G401.6 (cell line): Measurements from ENCODE around the gene CUZD1.
"Not testable (repeated sequence)": the region's sequence is repeated elsewhere in the genome, so short reads cannot be mapped to it uniquely, and the experiment has no call there.

Source experiments
- FAIRE-seq: peaks from 2 replicates; lab custom pipeline; 2012; peaks lifted over from hg19 to GRCh38; lab: Jason Lieb, UNC

Gene CUZD1, protein sequence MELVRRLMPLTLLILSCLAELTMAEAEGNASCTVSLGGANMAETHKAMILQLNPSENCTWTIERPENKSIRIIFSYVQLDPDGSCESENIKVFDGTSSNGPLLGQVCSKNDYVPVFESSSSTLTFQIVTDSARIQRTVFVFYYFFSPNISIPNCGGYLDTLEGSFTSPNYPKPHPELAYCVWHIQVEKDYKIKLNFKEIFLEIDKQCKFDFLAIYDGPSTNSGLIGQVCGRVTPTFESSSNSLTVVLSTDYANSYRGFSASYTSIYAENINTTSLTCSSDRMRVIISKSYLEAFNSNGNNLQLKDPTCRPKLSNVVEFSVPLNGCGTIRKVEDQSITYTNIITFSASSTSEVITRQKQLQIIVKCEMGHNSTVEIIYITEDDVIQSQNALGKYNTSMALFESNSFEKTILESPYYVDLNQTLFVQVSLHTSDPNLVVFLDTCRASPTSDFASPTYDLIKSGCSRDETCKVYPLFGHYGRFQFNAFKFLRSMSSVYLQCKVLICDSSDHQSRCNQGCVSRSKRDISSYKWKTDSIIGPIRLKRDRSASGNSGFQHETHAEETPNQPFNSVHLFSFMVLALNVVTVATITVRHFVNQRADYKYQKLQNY

DNA sequence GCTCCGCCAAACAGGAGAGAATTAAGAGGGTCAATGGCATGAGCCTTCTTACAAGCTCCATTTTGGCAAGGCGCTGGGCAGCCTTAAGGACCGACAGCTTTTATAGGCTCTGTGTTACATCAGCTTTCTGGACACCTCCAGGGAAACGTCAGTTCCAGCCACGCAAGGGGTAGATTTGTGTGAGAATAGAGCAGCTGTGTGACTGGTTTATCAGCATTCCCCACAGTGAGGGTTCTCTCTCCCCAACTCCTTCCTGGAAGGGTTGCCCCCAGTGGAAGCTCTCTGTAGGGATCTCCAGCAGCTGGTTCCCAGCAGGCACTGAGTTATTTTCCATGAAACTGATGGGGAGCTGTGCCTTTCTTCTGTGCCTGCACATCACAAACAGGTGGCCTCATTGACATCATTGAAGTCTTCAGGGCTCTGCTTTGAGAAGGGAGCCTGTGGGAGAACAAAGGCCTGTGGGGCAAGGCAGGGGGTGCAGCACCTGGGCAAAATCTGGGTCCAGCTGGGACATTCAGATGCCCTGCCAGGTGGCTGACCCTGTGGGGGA is at the start of gene CUZD1:
Gene CUZD1 (minus strand): TSS at position 75 of the 550 bp plus-strand sequence. CDS start 14 bp downstream, at position 61.
- FAIRE-seq: no peak

DNA sequence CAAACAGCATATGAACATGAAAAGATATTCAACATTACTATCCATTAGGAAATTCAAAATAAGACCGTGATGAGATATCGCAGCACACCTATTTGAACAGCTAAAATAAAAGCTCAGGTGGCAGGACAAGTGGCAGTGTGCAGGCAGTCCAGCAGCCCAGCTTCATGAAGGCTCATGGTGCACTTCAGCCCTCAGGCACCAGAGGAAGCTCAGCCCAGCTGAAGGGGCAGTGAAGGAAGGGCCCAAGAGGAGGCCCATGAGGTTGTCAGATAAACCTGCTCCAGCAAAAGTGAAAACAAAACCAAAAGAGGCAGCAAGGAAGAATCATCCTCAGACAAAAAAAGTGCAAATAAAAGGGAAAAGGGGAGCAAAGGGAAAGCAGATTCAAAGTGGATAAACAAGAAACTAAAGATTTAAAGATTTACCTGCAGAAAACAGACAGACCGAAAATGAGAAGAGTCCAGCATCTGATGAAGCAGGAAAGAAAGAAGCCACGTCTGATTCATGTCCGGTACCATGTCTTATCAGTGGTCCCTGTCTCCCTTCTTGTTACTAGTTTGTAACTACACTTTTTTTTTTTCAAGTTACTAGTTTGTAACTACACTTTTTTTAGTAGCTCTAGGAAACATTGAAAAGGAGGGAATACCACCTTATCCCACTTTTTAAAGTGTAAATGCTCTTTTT is 48.7 kb upstream of the CUZD1 start:
- no peak for FAIRE-seq

DNA sequence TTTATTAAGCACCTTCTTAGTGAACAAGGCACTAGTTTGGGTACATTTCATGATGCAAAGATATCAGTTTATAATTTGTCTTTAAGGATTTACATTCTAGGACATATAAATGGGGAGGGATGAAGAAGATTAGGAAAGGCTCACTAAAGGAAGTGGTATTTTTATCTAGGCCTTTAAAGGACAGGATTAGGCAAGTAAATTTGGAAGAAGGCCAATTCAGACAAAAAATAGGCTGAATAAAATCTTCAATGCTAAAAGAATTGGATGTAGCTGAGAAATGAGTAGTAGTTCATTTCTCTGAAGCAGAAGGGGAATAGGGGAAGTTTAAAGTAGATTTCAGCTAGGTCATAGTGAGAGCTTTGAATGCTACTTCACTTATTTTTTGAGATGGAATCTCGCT is 38.5 kb upstream of the CUZD1 start:
- FAIRE-seq: no peak

DNA sequence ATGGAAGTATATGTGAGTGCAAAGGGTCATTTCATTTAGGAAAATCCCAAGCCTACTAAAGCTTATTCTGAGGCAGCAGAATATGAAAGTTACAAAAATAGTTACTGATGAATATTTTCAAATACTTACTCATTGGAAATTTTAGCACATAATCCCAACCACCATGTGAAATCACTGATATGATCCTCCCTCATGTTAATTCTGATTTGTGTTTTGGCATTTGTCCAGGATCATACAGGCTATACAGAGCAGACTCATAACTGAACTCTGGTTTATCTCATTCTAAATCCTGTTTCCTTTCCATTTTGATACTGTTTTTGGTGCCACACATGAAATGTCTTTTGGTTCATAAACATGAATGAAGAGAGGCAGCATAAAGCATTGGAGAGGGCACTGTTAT is 37.1 kb upstream of the CUZD1 start:
- no peak for FAIRE-seq

DNA sequence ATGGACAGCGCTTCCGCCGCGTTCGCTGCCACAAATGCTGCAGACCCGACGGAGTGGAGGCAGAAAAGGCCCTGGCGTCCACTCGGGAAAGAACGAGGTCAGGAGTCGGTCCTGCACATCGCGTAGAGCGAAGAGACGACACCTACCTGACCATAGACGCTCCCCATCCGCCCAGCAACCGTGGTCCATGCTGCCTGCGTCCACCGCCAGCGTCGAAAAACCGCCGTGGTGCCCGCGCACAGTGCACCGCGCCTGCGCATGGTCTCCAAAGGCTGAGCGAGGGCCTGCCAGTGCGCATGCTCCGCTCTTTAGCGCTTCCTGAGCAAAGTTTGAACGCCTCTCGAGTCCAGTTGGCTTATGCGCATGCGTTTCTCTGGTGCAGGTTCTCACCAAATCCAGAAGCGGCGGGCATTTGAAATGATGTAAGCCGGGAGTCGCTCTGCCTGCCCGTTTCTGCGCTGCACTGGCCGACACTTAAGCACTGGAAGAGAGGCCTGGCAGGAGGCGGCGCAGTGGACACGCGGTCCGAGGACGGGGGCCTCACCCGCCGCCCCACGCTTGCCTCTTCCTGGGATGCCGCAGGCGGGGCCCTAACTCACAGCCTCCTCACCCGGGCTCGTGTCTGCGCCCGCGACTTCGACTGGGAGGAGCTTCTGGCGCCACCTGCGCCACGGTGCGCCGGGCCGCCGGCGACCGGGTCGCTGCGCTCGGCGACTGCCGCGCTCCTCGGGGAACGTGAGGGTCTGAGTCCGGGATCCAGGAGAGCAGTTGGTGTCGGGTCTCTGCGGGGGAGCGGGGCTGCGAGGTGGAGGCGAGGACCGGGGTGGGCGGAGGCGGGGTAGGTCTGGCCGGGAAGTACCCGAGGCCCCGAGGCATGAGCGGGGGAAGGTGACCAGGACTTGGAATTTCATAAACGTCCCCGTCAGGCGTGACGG is 33.9 kb upstream of the CUZD1 start, which contains the start of gene FAM24B:
Gene FAM24B (minus strand): TSS at position 243 of the 935 bp plus-strand sequence. CDS start 29,066 bp downstream, outside the sequence.
- FAIRE-seq: peak; percentile 92

DNA sequence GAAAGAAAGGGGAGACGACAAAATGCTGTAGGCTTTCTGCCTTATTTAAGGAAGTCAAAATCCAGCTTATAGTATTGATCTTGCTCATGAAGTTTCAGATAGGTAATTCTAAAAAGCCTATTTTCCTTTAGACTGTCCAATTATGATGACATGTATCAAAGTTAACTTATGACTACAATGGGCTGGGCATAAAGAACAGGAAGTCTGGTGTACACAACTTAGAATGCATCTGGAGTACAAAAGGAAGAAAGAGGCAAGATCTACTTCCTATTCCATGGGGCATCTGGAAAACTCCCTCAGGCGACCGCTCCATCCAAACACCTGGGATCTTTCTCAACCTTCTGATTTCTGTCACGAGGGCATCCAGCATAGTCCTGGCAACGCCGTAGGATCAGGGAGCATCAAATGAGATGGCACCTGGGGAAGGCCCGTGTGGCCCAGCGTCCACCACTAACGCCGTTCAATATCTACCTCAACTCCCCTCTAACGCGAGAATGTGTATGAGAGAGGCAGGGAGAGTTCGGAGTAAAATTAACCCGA is 33.2 kb upstream of the CUZD1 start:
- no peak for FAIRE-seq

DNA sequence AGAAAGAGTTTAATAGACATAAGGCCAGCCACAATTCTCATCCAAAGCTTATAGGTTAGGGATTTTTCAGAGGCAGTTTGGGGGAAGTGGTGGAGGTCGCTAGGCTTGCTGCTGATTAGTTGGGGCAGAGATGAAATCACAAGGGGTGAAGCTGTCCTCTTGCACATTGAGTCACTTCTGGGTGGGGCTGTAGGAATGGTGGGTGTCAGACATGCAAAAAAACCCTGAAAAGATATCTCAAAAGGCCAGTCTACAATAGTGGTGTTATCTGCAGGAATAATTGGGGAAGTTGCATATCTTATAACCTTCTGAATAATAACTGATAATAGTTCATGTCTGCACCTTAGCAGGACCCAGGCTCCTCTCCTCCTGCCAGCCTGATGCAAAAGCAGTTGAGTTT is 31.6 kb upstream of the CUZD1 start:
- no peak for FAIRE-seq

DNA sequence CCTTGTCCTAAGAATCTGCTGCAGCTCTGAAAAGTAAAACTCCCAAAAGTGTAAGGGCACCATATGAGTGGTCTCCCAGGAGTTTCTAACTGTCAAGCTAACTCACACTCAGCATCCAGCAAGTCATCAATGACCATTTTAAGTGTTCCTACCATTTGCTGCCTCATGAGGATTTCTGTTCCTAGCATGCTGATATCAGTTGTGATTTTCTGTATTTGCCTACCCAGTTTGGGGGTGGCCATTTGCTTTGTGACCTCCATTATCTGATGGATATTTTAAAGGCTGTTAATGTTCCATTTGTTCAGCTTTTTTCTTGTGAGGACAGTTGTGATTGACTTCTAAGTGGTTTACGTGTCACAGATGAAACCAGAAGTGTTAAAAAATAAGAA is 30.8 kb upstream of the CUZD1 start:
- FAIRE-seq: no peak

DNA sequence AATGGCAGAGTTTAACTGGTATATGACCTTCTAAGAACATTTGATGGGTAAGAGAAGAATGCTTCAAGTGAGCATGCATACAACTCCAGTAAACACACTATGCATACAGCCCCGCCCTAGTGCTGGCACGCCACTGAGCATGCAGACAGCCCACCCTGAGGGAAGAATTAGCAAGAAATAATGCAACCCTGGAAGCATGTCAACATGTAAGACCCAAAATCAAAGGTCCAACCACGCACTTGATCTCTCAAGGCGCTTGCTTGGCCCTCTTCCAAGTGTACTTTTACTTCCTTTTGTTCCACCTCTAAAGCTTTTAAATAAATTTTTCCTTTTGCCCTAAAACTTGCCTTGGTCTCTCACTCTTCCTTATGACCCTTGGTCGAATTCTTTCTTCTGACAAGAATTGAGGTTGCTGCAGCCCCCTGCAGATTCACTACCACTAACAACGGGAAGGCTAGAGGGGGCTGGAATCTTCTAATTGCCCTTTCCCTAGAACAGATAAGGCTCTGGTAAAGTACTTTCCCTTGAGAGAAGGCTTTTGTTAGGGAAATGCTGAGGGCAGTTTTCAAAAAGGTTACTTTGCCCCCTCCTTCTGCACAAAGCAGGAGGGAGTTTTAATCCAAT is 30.3 kb upstream of the CUZD1 start:
- FAIRE-seq: no peak

DNA sequence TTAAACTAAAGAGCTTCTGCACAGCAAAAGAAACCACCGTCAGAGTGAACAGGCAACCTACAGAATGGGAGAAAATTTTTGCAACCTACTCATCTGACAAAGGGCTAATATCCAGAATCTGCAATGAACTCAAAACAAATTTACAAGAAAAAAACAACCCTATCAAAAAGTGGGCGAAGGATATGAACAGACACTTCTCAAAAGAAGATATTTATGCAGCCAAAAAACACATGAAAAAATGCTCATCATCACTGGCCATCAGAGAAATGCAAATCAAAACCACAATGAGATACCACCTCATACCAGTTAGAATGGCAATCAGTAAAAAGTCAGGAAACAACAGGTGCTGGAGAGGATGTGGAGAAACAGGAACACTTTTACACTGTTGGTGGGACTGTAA is 26.3 kb upstream of the CUZD1 start:
- not testable (repeated sequence) for FAIRE-seq

DNA sequence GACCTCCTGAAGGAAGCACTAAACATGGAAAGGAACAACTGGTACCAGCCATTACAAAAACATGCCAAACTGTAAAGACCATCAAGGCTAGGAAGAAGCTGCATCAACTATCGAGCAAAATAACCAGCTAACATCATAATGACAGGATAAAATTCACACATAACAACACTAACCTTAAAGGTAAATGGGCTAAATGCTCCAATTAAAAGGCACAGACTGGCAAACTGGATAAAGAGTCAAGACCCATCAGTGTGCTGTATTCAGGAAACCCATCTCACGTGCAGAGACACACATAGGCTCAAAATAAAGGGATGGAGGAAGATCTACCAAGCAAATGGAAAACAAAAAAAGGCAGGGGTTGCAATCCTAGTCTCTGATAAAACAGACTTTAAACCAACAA is 23.1 kb upstream of the CUZD1 start:
- not testable (repeated sequence) for FAIRE-seq

DNA sequence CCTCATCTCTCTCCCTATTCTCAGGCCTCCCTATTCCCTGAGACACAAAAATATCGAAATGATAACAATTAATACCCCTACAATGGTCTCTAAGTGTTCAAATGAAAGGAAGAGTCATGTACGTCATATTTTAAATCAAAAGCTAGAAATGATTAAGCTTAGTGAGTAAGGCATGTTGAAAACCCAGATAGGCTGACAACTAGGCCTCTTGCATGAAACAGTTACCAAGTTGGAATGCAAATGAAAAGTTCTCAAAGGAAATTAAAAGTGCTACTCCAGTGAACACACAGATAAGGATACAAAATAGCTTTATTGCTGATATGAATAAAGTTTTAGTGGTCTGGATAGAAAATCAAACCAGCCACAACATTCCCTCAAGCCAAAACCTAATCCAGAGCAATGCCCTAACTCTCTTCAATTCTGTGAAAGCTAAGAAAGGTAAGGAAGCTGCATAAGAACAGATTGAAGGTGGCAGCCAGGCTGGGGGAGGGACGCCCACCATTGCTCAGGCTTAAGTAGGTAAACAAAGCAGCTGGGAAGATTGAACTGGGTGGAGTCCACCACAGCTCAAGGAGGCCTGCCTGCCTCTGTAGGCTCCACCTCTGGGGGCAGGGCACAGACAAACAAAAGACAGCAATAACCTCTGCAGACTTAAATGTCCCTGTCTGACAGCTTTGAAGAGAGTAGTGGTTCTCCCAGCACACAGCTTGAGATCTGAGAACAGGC is 21.3 kb upstream of the CUZD1 start:
- FAIRE-seq: not testable (repeated sequence)

DNA sequence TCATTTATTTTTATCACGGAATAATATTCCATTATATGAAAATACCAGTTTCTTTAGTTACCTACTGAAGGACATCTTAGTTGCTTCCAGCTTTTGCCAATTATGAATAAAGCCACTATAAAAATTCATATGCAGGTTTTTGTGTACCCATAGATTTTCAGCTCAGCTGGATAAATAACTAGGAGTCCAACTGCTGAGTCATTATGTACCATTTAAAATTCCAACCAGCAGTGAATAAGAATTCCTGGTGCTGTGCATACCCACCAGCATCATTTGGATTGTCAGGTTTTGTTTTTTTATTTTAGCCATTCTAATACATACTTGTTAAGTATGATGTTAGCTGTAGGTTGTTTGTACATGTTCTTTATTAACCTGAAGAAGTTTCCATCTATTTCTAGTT is 19.2 kb upstream of the CUZD1 start:
- FAIRE-seq: no peak

DNA sequence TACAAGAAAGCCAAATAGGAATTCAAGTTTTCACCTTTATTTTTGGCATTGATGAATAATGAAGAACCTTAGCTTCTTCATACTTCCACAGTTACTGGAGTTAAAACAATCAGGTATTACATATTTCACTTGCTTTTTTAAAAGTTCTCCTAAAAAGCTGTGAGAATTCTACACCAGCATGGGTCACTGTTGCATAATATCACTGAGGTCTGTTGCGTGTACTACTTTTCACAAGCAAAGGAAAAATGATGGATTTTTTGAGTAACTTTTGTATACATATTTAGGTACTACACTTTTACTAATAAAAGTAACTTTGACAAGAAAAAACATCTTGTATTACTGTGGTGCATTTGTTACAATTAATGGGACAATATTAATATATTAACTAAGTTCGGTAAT is 18.5 kb upstream of the CUZD1 start:
- FAIRE-seq: no peak

DNA sequence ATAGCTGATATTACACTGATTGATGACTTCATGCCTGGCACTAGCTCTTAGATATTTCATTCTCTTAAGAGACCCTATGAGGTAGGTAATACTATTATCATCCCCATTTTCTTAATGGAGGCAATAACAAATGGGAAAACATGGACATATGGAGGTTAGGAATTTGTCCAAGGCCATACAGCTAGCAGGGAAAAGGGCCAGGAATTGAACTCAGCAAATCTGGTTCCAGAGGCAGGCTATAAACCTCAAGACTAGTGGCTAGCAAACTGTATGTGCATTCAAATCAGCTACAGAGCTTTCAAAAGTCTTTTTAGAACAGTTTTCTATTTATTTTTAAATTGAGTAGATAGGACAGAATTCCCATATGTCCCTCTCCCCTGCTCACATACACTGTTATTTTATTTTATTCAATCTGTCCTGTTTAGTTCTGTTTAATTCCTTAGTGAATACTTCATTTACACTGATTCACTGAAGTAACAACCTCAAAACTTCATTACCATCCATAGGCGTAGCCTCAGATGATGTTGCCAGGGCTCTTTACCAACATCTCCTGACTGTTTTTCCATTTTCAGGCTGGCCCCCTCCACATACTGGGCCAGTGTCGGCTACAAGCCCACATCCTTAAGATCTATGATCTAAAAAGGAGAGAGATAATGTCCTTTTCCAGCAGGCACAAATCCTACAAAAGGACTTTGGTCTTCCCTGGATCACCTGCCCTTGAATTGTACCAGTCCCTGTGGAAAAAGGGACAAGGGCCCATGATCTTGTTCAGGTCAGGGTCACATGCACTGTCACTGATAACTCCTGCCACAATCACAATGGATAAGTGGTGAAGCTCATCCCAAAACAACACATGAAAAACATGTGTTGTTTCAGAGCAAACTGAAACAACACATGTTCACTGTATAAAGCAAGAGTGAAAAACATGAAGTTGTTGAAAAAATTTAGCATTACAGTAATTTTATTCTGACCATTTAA is 17.8 kb upstream of the CUZD1 start:
- FAIRE-seq: no peak

DNA sequence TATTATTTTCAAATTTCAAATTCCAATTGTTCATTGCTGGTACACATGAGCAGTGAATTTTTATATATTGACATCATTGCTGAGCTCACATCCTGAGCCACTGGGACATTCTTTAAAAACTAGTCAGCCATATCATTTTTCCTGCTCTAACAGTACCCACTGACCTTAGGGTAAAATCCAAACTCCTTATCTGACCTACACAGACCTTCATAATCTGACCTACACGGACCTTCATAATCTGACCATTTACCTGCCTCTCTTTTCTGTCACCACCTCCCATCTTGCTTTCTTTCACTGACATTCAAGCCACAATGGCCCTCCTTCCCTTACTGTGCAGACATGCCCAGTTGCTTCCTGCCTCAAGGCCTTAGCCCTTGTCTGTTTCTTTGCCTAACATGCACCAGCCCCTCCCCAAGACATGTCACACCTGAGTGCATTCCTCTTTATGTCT is 16.1 kb upstream of the CUZD1 start:
- FAIRE-seq: no peak

DNA sequence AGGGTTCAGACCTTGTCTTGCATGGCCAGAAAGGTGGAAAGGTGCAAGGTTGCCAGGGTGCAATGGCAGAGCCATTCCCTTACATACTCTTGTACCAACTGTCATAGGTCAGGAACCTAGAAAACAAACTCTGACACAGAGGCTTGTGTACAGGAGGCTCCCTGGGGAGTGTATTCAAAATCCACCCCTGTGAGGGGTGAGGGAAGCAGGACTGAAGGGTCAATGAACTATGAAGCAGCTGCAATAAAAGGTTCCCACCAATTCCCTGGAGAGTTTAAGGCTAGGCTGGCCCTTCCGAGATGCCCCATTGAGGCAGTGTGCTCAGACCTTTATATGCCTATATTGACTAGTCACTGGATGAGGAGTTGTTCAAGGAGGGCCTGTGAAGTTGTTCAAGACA is 13.9 kb upstream of the CUZD1 start:
- FAIRE-seq: no peak

DNA sequence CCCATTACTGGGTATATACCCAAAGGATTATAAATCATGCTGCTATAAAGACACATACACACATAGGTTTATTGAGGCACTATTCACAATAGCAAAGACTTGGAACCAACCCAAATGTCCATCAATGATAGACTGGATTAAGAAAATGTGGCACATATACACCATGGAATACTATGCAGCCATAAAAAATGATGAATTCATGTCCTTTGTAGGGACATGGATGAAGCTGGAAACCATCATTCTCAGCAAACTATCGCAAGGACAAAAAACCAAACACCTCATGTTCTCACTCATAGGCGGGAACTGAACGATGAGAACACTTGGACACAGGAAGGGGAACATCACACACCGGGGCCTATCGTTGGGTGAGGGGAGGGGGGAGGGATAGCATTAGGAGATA is 12.4 kb upstream of the CUZD1 start:
- not testable (repeated sequence) for FAIRE-seq

DNA sequence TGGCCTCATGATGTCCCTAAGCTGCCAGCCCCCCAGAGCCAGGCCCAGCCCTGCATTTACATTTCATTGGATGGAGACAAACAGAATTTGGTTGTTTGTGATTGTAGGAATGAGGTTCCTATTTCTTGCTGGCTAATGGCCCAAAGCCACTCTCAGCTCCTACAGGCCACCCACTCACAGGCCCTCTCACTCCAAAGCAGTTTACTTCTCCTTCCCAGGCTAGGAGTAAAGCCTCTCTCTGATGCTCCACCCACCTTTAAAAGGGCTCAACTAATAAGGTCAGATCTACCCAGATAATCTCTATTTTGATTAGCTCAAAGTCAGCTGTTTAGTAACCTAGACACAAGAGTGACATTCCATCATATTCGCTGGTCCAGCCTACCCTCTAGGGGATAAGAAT is 11.2 kb upstream of the CUZD1 start:
- no peak for FAIRE-seq
